ENCODE results near the gene CWH43. TPM values are rescaled to one million over a fixed set of nuclear protein-coding genes. Genes with fewer than 3 reads are reported as not detected.
A peak's percentile ranks its signal among the peaks of the same experiment; 100 is the strongest.
"Not testable (repeated sequence)": the region's sequence is repeated elsewhere in the genome, so short reads cannot be mapped to it uniquely, and the experiment has no call there.

CWH43 gene
- total RNA-seq, 1 donor from 2014 or later, result not detected

DNA sequence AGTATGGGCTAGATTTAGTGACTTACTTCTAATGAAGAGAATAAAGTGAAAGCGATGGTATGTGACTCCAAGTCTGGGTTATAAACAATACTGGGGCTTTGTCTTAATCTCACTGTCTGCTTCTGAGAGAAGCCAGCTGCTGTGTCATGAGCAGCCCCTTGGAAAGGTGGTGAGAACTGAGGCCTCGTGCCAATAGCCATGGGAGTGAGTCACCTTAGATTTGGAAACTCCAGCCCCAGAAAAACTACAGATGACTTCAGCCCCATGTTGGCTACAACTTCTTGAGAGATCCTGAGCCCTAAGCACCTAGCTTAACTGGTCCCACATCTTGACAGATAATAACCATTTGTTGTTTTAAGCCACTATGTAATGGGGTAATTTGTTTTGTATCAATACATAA is 77.6 kb downstream of the CWH43 start:
- intact Hi-C loops (cut with DNase I), result no loop called here
- DNase-seq, result no peak
- ATAC-seq (ENCODE audit: poor library complexity), result no peak

DNA sequence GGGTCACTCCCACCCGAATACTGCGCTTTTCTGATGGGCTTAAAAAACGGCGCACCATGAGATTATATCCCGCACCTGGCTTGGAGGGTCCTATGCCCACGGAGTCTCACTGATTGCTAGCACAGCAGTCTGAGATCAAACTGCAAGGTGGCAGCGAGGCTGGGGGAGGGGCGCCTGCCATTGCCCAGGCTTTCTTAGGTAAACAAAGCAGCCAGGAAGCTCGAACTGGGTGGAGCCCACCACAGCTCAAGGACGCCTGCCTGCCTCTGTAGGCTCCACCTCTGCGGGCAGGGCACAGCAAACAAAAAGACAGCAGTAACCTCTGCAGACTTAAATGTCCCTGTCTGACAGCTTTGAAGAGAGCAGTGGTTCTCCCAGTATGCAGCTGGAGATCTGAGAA is 86.1 kb downstream of the CWH43 start:
- intact Hi-C loops (cut with DNase I); ATAC-seq (ENCODE audit: poor library complexity): not testable (repeated sequence)
- DNase-seq, result peak; percentile 31

DNA sequence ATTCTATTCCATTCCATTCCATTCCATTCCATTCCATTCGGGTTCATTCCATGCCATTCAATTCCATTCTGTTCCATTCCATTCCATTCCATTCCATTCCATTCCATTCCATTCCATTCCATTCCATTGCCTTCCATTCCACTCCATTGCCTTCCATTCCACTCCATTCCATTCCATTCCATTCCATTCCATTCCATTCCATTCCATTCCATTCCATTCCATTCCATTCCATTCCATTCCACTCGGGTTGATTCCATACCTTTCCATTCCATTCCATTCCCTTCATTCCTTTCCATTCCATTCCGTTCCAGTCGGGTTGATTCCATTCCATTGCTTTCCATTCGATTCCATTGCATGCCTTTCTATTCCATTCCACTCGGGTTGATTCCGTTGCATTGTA is 105.8 kb downstream of the CWH43 start:
- DNase-seq; intact Hi-C loops (cut with DNase I): not testable (repeated sequence)
- ATAC-seq (ENCODE audit: poor library complexity), result peak; percentile 51

DNA sequence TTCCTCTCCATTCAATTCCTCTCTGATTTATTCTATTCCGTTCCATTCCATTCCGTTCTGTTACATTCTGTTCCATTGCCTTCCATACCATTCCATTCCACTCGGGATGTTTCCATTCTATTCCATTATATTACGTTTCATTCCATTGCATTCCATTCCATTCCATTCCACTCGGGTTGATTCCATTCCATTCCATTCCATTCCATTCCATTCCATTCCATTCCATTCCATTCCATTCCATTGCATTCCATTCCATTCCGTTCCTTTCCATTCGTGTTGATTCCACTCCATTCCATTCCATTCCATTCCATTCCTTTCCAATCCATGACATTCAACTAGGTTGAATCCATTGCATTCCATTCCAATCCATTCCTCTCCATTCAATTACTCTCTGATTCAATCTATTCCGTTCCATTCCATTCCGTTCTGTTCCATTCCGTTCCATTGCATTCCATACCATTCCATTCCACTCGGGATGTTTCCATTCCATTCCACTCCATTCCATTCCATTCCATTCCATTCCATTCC is 106.6 kb downstream of the CWH43 start:
- intact Hi-C loops (cut with DNase I), result not testable (repeated sequence)
- ATAC-seq (ENCODE audit: poor library complexity), result peak; percentile 84

DNA sequence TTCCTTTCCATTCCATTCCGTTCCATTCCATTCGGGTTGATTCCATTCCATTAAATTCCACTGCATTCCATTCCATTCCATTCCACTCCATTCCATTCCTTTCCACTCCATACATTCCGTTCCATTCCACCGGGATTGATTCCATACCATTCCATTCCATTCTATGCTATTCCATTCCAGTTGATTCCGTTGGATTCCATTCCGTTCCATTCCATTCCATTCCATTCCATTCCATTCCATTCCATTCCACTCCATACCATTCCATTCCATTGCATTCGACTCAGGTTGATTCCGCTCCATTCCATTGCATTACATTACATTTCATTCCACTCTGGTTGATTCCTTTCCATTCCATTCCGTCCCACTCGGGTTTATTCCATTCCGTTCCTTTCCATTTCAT is 110.1 kb downstream of the CWH43 start:
- ATAC-seq (ENCODE audit: poor library complexity); intact Hi-C loops (cut with DNase I); DNase-seq: not testable (repeated sequence)

More for the DNA sequence above, 106.6 kb downstream of the CWH43 start:
- DNase-seq, result not testable (repeated sequence)

DNA sequence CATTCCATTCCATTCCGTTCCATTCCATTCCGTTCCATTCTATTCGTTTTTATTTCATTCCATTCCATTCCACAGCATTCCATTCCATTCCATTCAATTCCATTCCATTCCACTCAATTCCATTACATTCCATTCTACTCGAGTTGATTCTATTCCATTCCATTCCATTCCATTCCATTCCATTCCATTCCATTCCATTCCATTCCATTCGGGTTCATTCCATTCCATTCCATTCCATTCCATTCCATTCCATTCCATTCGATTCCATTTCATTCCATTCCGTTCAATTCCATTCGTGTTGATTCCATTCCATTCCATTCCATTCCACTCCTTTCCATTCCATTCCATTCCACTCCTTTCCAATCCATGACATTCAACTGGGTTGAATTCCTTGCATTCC is 110.6 kb downstream of the CWH43 start:
- DNase-seq; intact Hi-C loops (cut with DNase I): not testable (repeated sequence)
- ATAC-seq (ENCODE audit: poor library complexity), result peak; percentile 62

DNA sequence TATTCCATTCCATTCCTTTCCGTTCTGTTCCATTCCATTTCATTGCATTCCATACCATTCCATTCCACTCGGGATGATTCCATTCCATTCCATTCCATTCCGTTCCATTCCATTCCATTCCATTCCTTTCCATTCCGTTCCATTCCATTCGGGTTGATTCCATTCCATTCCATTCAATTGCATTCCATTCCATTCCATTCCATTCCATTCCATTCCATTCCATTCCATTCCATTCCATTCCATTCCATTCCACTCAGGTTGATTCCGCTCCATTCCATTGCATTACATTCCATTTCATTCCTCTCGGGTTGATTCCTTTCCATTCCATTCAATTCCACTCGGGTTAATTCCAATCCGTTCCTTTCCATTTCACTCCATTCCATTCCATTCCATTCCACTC is 111.0 kb downstream of the CWH43 start:
- intact Hi-C loops (cut with DNase I); DNase-seq: not testable (repeated sequence)
- ATAC-seq (ENCODE audit: poor library complexity), result peak; percentile 55

DNA sequence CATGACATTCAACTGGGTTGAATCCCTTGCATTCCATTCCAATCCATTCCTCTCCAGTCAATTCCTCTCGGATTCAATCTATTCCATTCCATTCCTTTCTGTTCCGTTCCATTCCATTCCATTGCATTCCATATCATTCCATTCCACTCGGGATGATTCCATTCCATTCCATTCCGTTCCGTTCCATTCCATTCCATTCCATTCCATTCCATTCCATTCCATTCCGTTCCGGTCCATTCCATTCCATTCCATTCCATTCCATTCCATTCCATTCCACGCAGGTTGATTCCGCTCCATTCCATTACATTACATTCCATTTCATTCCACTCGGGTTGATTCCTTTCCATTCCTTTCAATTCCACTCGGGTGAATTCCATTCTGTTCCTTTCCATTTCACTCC is 111.4 kb downstream of the CWH43 start:
- DNase-seq; intact Hi-C loops (cut with DNase I); ATAC-seq (ENCODE audit: poor library complexity): not testable (repeated sequence)

DNA sequence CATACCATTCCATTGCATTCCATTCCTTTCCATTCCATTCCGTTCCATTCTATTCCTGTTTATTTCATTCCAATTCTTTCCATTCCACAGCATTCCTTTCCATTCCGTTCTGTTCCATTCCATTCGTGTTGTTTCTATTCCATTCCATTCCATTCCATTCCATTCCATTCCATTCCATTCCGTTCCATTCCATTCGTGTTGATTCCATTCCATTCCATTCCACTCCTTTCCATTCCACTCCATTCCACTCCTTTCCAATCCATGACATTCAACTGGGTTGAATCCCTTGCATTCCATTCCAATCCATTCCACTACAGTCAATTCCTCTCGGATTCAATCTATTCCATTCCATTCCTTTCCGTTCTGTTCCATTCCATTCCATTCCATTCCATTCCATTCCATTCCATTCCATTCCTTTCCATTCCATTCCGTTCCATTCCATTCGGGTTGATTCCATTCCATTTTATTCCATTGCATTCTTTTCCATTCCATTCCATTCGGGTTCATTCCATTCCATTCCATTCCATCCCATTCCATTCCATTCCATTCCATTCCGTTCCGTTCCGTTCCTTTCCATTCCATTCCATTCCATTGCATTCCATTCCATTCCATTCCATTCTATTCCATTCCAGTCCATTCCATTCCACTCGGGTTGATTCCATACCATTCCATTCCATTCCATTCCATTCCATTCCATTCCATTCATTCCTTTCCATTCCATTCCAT is 112.1 kb downstream of the CWH43 start:
- DNase-seq; intact Hi-C loops (cut with DNase I): not testable (repeated sequence)
- ATAC-seq (ENCODE audit: poor library complexity), result peak; percentile 7

DNA sequence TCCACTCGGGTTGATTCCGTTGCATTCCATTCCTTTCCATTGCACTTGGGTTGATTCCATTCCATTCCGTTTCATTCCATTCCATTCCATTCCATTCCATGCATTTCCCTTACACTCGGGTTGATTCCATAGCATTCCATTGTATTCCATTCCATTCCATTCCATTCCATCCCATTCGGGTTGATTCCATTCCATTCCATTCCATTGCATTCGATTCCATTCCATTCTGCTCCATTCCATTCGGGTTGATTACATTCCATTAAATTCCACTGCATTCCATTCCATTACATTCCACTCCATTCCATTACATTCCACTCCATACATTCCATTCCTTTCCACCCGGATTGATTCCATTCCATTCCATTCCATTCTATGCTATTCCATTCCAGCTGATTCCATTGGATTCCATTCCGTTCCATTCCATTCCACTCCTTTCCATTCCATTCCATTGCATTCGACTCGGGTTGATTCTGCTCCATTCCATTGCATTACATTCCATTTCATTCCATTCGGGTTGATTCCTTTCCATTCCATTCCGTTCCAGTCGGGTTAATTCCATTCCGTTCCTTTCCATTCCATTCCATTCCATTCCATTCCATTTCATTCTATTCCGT is 113.9 kb downstream of the CWH43 start:
- ATAC-seq (ENCODE audit: poor library complexity); DNase-seq; intact Hi-C loops (cut with DNase I): not testable (repeated sequence)

DNA sequence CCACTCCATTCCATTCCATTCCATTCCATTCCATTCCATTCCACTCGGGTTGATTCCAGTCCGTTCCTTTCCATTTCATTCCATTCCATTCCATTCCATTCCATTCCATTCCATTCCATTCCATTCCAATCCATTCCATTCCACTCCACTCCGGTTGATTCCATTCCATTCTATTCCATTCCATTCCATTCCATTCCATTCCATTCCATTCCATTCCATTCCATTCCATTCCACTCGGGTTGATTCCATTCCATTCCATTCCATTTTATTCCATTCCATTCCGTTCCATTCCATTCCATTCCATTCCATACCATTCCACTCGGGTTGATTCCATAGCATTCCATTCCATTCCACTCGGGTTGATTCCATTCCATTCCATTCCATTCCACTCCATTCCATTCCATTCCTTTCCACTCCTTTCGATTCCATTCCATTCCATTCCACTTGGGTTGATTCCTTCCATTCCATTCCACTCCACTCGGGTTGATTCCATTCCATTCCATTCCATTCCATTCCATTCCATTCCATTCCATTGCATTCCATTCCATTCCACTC is 116.3 kb downstream of the CWH43 start:
- DNase-seq; intact Hi-C loops (cut with DNase I): not testable (repeated sequence)
- ATAC-seq (ENCODE audit: poor library complexity), result peak; percentile 69

DNA sequence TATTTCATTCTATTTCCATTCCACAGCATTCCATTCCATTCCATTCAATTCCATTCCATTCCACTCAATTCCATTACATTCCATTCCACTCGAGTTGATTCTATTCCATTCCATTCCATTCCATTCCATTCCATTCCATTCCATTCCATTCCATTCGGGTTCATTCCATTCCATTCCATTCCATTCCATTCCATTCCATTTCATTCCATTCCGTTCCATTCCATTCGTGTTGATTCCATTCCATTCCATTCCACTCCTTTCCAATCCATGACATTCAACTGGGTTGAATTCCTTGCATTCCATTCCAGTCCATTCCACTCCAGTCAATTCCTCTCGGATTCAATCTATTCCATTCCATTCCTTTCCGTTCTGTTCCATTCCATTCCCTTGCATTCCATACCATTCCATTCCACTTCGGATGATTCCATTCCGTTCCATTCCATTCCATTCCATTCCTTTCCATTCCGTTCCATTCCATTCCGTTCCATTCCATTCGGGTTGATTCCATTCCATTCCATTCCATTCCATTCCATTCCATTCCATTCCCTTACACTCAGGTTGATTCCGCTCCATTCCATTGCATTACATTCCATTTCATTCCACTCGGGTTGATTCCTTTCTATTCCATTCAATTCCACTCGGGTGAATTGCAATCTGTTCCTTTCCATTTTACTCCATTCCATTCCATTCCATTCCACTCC is 117.5 kb downstream of the CWH43 start:
- intact Hi-C loops (cut with DNase I); DNase-seq: not testable (repeated sequence)
- peak; percentile 32 for ATAC-seq (ENCODE audit: poor library complexity)

DNA sequence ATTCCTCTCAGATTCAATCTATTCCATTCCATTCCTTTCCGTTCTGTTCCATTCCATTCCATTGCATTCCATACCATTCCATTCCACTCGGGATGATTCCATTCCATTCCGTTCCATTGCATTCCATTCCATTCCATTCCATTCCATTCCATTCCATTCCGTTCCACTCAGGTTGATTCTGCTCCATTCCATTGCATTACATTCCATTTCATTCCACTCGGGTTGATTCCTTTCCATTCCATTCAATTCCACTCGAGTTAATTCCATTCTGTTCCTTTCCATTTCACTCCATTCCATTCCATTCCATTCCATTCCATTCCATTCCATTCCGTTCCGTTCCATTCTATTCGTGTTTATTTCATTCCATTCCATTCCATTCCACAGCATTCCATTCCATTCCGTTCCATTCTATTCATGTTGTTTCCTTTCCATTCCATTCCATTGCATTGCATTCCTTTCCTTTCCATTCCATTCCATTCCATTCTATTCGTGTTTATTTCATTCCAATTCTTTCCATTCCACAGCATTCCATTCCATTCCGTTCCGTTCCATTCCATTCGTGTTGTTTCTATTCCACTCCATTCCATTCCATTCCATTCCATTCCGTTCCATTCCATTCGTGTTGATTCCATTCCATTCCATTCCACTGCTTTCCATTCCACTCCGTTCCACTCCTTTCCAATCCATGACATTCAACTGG is 118.3 kb downstream of the CWH43 start:
- intact Hi-C loops (cut with DNase I); DNase-seq; ATAC-seq (ENCODE audit: poor library complexity): not testable (repeated sequence)

DNA sequence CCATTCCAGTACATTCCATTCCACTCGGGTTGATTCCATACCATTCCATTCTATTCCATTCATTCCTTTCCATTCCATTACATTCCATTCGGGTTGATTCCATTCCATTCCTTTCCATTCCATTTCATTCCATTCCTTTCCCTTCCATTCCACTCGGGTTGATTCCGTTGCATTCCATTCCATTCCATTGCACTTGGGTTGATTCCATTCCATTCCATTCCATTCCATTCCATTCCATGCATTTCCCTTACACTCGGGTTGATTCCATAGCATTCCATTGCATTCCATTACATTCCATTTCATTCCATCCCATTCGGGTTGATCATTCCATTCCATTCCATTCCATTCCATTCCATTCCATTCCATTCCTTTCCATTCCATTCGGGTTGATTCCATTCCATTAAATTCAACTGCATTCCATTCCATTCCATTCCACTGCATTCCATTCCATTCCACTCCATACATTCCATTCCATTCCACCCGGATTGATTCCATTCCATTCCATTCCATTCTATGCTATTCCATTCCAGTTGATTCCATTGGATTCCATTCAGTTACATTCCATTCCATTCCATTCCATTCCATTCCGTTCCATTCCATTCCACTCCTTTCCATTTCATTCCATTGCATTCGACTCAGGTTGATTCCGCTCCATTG is 119.3 kb downstream of the CWH43 start:
- DNase-seq; ATAC-seq (ENCODE audit: poor library complexity); intact Hi-C loops (cut with DNase I): not testable (repeated sequence)

DNA sequence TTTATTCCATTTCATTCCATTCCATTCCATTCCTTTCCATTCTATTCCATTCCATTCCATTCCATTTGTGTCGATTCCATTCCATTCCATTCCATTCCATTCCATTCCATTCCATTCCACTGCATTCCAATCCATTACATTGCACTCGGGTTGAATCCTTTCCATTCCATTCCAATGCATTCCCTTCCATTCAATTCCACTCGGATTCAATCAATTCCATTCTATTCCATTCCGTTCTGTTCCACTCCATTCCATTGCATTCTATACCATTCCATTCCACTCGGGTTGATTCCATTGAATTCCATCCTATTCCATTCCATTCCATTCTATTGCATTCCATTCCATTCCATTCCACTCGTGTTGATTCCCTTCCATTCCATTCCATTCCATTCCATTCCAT is 121.2 kb downstream of the CWH43 start:
- ATAC-seq (ENCODE audit: poor library complexity); intact Hi-C loops (cut with DNase I); DNase-seq: not testable (repeated sequence)

DNA sequence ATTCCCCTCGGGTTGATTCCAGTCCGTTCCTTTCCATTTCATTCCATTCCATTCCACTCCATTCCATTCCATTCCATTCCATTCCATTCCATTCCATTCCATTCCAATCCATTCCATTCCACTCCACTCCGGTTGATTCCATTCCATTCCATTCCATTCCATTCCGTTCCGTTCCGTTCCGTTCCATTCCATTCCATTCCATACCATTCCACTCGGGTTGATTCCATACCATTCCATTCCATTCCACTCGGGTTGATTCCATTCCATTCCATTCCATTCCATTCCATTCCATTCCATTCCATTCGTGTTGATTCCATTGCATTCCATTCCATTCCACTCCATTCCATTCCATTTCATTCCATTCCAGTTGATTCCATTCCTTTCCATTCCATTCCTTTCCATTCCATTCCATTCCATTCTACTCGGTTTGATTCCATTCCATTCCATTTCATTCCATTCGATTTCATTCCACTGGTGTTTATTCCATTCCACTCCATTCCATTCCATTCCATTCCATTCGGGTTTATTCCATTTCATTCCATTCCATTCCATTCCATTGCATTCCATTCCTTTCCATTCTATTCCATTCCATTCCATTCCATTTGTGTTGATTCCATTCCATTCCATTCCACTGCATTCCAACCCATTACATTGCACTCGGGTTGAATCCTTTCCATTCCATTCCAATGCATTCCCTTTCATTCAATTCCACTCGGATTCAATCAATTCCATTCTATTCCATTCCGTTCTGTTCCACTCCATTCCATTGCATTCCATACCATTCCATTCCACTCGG is 122.3 kb downstream of the CWH43 start:
- intact Hi-C loops (cut with DNase I); DNase-seq: not testable (repeated sequence)
- peak; percentile 78 for ATAC-seq (ENCODE audit: poor library complexity)

DNA sequence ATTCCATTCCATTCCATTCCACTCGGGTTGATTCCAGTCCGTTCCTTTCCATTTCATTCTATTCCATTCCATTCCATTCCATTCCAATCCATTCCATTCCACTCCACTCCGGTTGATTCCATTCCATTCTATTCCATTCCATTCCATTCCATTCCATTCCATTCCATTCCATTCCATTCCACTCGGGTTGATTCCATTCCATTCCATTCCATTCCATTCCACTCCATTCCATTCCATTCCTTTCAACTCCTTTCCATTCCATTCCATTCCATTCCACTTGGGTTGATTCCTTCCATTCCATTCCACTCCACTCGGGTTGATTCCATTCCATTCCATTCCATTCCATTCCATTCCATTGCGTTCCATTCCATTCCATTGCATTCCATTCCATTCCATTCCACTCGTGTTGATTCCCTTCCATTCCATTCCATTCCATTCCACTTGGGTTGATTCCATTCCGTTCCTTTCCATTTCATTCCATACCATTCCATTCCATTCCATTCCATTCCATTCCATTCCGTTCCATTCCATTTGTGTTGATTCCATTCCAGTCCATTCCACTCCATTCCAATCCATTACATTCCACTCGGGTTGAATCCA is 123.6 kb downstream of the CWH43 start:
- DNase-seq; intact Hi-C loops (cut with DNase I): not testable (repeated sequence)
- peak; percentile 64 for ATAC-seq (ENCODE audit: poor library complexity)

Measured in Right ventricle myocardium superior (tissue), 1 donor.